HG02678 (cell line): ENCODE measurements around the gene TMEM108.

ENCODE experiments used
- ATAC-seq: cut with Tn5 transposase; IDR thresholded peaks from one replicate; pipeline ENCODE4 v1.9.1; 2021; ENCODE audit warnings: mild to moderate bottlenecking, moderate library complexity; ENCODE audit not compliant: unreplicated experiment

Gene TMEM108

DNA sequence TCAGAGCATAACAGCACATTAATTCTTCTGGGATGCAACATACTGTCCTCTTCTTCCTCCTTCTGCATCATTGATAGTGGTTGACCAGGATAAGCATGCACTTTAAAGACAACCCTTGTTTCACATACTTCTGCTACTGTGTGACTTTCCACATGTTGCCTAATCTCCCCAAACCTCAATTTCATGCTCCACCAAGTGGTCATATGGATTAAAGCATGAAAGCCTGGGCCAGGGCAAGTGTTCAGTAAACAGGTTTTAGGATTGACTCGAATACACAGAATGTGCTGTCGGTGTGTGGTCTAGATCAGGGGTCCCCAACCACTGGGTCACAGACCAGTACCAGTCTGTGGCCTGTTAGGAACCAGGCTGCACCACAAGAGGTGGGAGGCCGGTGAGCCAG is 339.2 kb downstream of the TMEM108 start:
- ATAC-seq: no peak

- ATAC-seq: no peak
These were observed 341.7 kb downstream of the TMEM108 start for GRCh38 chr3:133379926-133380325.

- ATAC-seq: no peak
These were observed 342.5 kb downstream of the TMEM108 start for GRCh38 chr3:133380481-133381225.

DNA sequence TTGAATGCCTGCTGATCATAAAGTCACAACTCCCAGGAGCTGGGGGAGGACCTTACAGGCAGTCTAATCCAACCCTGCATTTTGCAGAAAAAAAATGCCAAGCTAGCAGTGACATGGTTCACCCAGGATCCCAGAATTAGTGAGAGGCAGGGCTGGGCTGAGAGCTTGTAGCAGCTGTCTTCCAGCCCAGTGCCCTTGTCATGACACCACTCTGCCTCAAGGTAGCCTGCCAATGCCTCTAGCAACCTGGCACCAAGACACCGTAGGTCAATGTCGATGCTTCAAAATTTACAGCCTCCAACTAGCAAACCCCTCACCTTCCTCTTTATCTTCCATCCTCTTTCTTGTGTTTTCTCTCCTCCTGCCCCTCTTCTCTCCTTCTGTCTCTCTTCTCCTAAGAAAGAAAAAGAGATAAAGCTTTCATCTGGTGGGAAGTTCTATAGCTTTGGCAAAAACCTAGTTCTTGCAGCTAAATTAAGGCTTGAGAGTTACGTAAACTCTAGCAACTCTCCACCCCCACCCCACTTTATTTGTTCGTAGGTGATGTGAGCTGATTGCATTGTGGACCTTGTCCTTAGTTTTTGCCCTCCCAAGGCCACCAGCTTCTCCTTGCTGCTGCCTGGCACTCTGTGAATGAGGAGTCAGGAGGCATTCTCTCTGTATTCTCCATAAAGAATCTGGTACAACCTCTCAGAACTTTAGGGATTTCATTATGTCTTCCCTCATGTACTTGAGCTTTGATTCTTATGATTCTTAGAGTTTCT is 343.3 kb downstream of the TMEM108 start:
- no peak for ATAC-seq

DNA sequence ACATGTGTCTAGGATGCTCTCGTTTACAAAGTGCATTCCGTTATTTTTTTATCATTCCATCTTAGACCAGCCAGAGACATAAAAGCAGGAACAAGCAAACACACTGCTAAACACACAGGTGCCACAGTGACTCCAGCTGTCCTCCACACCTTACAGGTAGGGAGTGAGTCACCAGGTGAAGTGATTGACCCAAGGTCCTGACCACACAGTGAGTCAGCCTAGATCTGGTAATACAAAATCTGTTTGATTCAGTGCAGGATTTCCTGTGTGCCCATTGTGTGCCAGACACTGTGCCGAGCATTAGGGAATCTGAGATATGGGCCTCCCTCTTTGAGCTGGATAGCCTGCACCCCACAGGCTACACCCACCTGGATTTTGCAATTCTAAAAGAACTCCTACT is 345.0 kb downstream of the TMEM108 start:
- no peak for ATAC-seq

- ATAC-seq: no peak
These were observed 345.6 kb downstream of the TMEM108 start for GRCh38 chr3:133383741-133384140.

- ATAC-seq: peak; percentile 76
These were observed 346.3 kb downstream of the TMEM108 start for GRCh38 chr3:133384331-133385027.

GRCh38 chr3:133386876-133387275 is 348.7 kb downstream of the TMEM108 start:
- ATAC-seq: no peak

DNA sequence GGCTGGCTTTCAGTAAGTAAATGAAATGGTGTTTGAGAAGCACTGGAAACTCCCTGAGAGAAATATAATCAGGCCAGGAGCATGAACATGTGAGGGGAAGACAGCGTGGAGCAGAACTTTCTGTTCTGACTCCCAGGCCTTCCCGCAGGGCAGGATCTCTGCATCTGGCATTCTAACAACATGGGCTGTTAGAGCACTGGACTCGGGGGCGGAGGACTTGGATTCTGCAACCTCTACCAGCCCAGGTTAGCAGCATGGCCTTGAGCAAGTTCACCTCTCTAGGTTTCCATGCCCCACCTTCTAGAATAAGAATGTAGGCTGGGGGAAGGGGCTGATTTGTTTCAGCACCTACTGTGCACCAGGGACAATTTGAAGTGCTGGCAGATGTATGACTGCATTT is 349.1 kb downstream of the TMEM108 start:
- no peak for ATAC-seq

- ATAC-seq: no peak
These were observed 350.7 kb downstream of the TMEM108 start for GRCh38 chr3:133388696-133389395.

DNA sequence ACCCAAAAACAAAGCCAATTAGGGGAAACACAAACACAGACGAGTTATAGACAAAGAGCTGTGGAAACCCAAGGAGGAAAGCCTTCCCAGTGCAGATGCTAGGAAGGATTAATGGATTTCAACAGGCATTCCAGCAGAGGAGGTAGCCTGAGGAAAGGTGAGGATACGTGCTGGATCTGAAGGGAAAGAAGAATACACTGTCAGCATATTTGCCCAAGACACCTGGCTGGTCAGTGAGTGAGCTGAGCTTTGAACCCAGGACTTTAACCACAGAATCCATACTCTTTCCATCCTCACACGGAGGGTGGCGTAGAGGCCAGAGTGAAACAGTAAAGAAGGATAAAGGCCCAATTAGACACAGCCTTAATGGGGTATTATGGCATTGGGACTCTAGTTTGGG is 352.5 kb downstream of the TMEM108 start:
- ATAC-seq: no peak

DNA sequence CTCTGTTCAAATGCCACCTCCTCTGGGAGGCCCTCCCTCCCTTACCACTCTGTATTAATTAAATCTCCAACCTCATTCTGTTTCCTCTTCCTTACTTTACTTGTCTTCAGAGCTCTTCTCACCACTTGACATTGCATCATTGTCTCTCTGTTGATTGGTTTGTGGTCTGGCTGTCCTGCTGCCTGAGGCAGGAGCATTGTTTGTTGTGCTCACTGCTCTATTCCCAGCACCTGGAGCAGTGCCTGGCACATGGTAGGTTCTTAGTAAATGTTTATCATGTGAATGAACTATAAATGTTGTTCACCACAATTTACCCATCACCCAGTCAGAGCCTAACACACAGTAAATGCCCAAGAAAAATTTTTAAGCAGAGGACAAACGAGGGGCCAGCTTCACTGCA is 355.0 kb downstream of the TMEM108 start:
- no peak for ATAC-seq

- ATAC-seq: no peak
These were observed 355.7 kb downstream of the TMEM108 start for GRCh38 chr3:133393691-133394474.

GRCh38 chr3:133394561-133395311 is 356.5 kb downstream of the TMEM108 start:
- ATAC-seq: no peak

DNA sequence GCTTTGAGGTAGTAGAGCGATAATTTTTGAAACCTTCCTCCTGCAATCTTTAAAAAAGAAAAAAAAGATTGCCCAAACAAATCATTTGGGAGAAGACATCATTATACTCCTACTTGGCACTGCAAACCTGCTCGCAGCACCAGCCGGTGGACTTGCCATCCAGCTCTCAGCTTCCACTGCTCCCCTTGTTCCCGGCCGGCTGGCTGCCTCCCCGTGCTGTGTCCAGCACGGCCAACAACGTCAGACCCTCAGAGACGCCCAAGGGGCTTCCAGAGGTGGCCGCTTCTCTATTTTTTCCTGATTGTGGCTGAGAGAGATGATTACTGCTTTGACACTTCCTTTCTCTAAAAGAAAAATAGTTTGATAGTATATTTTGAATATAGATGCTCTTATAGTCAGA is 358.7 kb downstream of the TMEM108 start:
- ATAC-seq: no peak

DNA sequence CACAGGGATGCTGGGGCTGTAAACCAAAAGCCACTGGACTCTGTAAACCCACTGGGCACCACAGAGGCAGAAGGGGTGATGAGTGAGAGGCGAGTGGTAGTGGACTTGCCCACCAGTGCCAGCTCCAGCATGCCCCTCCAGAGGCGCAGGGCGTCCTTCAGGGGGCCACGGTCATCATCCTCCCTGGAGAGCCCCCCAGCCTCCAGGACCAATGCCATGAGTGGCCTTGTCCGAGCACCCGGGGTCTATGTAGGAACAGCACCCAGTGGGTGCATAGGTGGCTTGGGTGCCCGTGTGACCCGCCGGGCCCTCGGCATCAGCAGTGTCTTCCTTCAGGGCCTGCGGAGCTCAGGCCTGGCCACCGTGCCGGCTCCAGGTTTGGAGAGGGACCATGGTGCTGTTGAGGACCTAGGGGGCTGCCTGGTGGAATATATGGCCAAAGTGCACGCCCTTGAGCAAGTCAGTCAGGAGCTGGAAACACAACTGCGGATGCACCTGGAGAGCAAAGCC is 361.9 kb downstream of the TMEM108 start, which contains the start of gene BFSP2:
BFSP2 (plus strand) TSS at position 51 of the 510 bp plus-strand sequence; CDS start at position 79, 28 bp downstream.
- ATAC-seq: no peak

DNA sequence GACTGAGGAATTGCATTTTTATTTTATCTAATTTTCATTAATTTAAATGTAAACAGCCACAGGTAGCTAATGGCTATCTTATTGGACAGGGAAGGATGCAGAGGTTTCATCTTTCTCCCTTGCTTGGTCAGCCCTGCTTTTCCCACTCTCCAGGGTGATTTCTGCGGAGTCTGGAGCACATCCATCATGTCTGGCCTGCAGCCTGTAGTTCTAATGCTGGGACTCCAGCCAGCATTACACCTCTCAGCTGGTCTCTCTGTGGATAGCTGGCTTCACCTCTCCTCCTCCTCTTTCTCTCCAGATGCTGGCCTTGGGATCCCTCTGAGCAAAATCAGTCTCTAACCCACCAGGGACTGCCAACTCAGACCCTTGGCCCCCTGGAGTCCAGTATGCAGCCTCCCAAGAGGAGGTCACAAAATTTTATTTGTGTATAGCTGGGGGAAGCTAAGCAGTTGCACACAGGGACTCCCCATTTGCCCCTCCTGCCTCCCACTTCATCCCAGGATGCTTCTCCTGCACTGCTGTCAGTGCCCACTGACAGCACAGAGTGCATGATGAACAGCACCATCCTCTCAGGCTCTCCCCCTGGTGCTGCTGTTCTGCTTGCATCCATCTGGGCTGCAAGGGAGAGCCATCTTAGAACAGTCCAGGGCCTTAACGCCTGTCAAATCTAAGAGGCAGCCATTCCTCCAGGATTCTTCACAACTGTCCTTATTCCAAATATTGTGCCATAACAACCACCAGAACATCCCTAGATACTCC is 363.4 kb downstream of the TMEM108 start:
- no peak for ATAC-seq

DNA sequence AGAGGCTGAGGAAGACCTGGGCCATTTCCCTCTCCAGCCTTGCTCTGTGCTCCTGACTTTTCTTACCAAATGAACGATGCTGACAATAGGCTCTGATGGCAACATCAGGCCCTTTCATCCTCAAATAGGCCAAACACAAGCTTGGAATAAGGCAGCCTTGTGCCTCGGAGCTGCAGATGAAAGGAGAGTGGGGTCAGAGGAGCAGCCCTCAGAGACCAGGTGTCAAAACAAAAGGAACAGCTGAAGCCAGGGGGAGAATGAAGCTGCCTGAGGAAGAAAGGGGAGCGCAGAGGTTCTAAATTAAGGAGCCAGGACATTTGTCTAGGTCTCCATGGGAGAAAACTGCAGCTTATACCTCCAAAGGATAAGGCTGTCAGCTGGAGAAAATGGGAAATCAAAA is 366.7 kb downstream of the TMEM108 start:
- no peak for ATAC-seq

DNA sequence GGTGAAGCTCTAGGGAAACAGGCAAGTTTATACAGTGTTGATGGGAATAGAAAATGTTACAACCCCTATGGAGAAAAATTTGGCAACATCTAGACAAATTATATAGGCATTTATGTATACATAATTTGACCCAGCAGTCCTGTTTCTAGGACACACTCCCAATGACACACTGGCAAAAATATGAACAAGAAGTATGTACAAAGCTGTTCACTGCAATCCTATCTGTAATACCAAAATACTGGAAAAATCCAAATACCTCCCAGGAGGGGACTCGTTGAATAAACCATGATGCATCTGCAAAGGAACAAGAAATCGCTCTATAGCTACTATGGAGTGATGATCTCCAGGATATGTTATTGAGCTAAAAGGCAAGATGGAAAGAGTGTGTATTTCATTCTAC is 370.2 kb downstream of the TMEM108 start:
- ATAC-seq: no peak
